Measurements from ENCODE around the gene RPL4. TPM values are rescaled to one million over a fixed set of nuclear protein-coding genes. Genes with fewer than 3 reads are reported as not detected.

RPL4 gene
- total and polyA plus RNA-seq, 2 of the 8 experiments (the other 6 are each of a cell fraction or from before 2014, with no cell fraction given) = 3,950 to 3,973 TPM

DNA sequence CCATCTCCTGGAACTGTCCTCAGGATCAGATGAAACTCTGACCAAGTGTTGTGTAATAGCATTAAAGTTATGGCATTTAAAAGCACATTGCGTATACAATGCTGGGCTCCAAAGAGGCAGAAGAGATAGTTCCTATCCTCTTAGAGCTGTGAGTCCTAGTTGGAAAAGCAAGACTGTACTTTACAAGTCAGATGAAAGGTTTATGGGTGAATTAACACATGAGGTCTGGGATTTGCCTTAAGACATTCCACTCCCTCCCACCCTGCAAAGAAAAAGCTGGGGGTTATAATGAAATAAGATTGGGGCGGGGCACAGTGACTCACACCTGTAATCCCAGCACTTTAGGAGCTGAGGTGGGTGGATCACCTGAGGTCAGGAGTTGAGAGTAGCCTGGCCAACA, 42.7 kb downstream of the RPL4 start:
- no peak overlapping the region for H3K9ac ChIP-seq (replicated peaks in 1 of 4; ENCODE audit: extremely low read depth in 1 of 4, low read depth in 3 of 4, low read length in 3 of 4)
- TF ChIP-seq HDAC6 (IDR thresholded peaks at IDR 0.05; ENCODE audit: low read depth, low read length) (no peak), RBBP5 (IDR thresholded peaks at IDR 0.05; ENCODE audit: borderline replicate concordance, low read depth, low read length) (no peak)

More for the DNA sequence above, 42.7 kb downstream of the RPL4 start:
- no peak overlapping the region for H3K56ac ChIP-seq (replicated peaks; ENCODE audit: insufficient read length, low read depth, low read length)
- no peaks in the 10 kb centered on the region for H3K79me2 ChIP-seq (ENCODE audit: control insufficient read depth in 1 of 2, insufficient read depth in 2 of 2, low read length in 2 of 2)
- H4K20me1 ChIP-seq (replicated peaks in 1 of 2; ENCODE audit: control insufficient read depth in 1 of 2, insufficient read depth in 2 of 2, low read length in 2 of 2) = peaks cover 0 to 4% of the 10 kb centered on the region in 2 experiments
- ChIA-PET POLR2A (ENCODE audit: partially characterized antibody) (interaction anchor here (3.7 kb wide), 1 partner anchor 36 kb away, joined by 9 read pairs; the partner anchor contains the start of gene SNAPC5), CTCF (ENCODE audit: partially characterized antibody) (interaction anchor here (0.9 to 1.3 kb wide), 4 partner anchors 21 to 159 kb away, joined by 3 to 4 read pairs (median 3); no protein-coding TSS in a partner anchor)
- H2BK15ac ChIP-seq (ENCODE audit: low read length) = no peak overlapping the region
- no peak overlapping the region for H3K4ac ChIP-seq (replicated peaks; ENCODE audit: insufficient read length, low read depth, low read length)
- no peak overlapping the region for H4K5ac ChIP-seq (ENCODE audit: insufficient read length, low read depth, low read length)
- WGBS, 2 experiments (ENCODE audit: extremely low coverage in 1 of 2, insufficient coverage in 1 of 2, insufficient read length in 1 of 2, insufficient replicate concordance in 2 of 2, low coverage in 1 of 2, low lambda C conversion rate in 2 of 2, missing lambda C conversion rate in 1 of 2) = 97% methylated on average over 2 of the region's 2 CpGs; no CpG with 5 or more reads in 1 of the 2 experiments
- FAIRE-seq = no peak
- H3K4me1 ChIP-seq (replicated peaks in 1 of 4; ENCODE audit: control insufficient read depth in 3 of 4, insufficient read depth in 4 of 4, low read length in 3 of 4) = peaks cover 2 to 10% (median 5%) of the 10 kb centered on the region in 4 experiments; a peak in 6 of 7 replicates
- H3K9me3 ChIP-seq (ENCODE audit: insufficient read depth in 2 of 2, low read depth in 1 of 2, low read length in 1 of 2) = 0 out of 4 replicates have a peak, but pooled peaks cover 0 to 5% of the 10 kb centered on the region in 2 experiments
- no peak overlapping the region for H3K14ac ChIP-seq (ENCODE audit: insufficient read length)
- H4K91ac ChIP-seq (replicated peaks; ENCODE audit: insufficient read length, low read length) = no peak overlapping the region
- H3K23me2 ChIP-seq (ENCODE audit: low read depth, low read length) = no peaks in the 10 kb centered on the region
- peaks cover 0 to 2% (median 1%) of the 10 kb centered on the region in 4 experiments; a peak in 4 of 8 replicates for H3K36me3 ChIP-seq (ENCODE audit: control insufficient read depth in 2 of 4, insufficient read depth in 4 of 4, low read length in 3 of 4)
- no peak overlapping the region for H2BK5ac ChIP-seq (ENCODE audit: low read depth, low read length)
- H2BK20ac ChIP-seq (ENCODE audit: low read length) = no peak overlapping the region
- H3K23ac ChIP-seq (ENCODE audit: insufficient read length) = no peak overlapping the region
- no peak for DNase-seq (ENCODE audit: low read depth in 1 of 2, low spot score in 2 of 2)
- H2BK120ac ChIP-seq (replicated peaks; ENCODE audit: low read depth, low read length) = no peak overlapping the region
- no peak overlapping the region for H4K8ac ChIP-seq (ENCODE audit: extremely low read depth, insufficient read depth, low read length)
- no peak overlapping the region for H3K18ac ChIP-seq (ENCODE audit: extremely low read depth, low read length)
- H3K27me3 ChIP-seq (replicated peaks in 1 of 4; ENCODE audit: control insufficient read depth in 3 of 4, extremely low read depth in 1 of 4, insufficient read depth in 3 of 4, low read length in 3 of 4) = no peaks in the 10 kb centered on the region
- peaks cover 2% of the 10 kb centered on the region; the same call in 1 of the 2 replicates for H3K79me1 ChIP-seq (ENCODE audit: low read depth, low read length)
- H2AFZ ChIP-seq (ENCODE audit: low read length) = no peak overlapping the region
- H3K4me2 ChIP-seq (ENCODE audit: insufficient read depth in 1 of 2, low read depth in 2 of 2, low read length in 2 of 2) = no peak overlapping the region
- no peak overlapping the region for H2BK12ac ChIP-seq (ENCODE audit: low read depth, low read length)
- H3K27ac ChIP-seq (ENCODE audit: low read depth, low read length) = no peak overlapping the region
- H2AK5ac ChIP-seq (ENCODE audit: low read depth, low read length) = no peak overlapping the region
- no peak overlapping the region for H3K4me3 ChIP-seq (ENCODE audit: extremely low read depth in 1 of 4, insufficient read depth in 2 of 4, low read depth in 3 of 4, low read length in 4 of 4)
